Mammary epithelial cell (primary cell): ENCODE data around the gene LIPA.

ENCODE experiments used
- EZH2 ChIP-seq: IDR thresholded peaks from 2 replicates; pipeline ENCODE4 v1.6.1; 2012; ENCODE audit warnings: low read length, inconsistent platforms, borderline replicate concordance
- TF ChIP-seq, protein P1 (sequence below), 2 donors: IDR thresholded peaks in 1 of 2; conservative IDR thresholded peaks in 1 of 2; 2 replicates each; pipeline ENCODE4 v1.5.1; 2011 to 2012; ENCODE audit warnings: inconsistent platforms in 2 of 2, low read length in 2 of 2, mild to moderate bottlenecking in 2 of 2, control low read depth in 1 of 2, low read depth in 1 of 2; ENCODE audit not compliant: insufficient read depth in 1 of 2; ENCODE audit errors: extremely low read depth in 1 of 2

DNA sequence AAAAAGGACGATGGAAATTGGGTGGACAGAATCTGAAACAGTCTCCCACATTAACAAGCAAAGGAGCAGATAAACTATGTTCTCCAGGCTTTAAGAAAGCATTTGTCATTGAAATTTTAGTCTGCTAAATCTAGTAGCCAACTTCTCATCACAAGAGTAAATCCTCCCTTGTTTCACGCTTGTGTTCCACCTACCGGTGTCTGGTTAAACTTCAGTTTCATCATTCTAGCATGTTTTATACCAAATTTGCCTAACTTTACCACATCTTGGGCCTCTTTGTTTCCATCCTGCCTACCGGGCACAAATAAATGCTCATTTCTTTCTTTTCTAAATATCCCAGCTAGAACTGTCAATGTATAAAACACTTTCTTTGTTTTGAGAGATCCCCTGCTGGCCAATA is 5.8 kb downstream of the LIPA start:
- TF ChIP-seq, protein P1, sequence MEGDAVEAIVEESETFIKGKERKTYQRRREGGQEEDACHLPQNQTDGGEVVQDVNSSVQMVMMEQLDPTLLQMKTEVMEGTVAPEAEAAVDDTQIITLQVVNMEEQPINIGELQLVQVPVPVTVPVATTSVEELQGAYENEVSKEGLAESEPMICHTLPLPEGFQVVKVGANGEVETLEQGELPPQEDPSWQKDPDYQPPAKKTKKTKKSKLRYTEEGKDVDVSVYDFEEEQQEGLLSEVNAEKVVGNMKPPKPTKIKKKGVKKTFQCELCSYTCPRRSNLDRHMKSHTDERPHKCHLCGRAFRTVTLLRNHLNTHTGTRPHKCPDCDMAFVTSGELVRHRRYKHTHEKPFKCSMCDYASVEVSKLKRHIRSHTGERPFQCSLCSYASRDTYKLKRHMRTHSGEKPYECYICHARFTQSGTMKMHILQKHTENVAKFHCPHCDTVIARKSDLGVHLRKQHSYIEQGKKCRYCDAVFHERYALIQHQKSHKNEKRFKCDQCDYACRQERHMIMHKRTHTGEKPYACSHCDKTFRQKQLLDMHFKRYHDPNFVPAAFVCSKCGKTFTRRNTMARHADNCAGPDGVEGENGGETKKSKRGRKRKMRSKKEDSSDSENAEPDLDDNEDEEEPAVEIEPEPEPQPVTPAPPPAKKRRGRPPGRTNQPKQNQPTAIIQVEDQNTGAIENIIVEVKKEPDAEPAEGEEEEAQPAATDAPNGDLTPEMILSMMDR (conservative IDR thresholded peaks at IDR 0.05 in 1 of 2, IDR thresholded peaks at IDR 0.05 in 1 of 2; ENCODE audit: extremely low read depth in 1 of 2, insufficient read depth in 1 of 2, low read depth in 1 of 2, low read length in 2 of 2) = no peak
- TF ChIP-seq EZH2 = no peak
